GM12801 (cell line): Measurements from ENCODE around the gene ABLIM1.

Experiments used
- TF ChIP-seq, protein P1 (sequence below): IDR thresholded peaks from one replicate; pipeline ENCODE4 v1.5.1; 2011; ENCODE audit warnings: control low read depth; ENCODE audit not compliant: insufficient read length; ENCODE audit errors: extremely low read depth

ABLIM1 gene

DNA sequence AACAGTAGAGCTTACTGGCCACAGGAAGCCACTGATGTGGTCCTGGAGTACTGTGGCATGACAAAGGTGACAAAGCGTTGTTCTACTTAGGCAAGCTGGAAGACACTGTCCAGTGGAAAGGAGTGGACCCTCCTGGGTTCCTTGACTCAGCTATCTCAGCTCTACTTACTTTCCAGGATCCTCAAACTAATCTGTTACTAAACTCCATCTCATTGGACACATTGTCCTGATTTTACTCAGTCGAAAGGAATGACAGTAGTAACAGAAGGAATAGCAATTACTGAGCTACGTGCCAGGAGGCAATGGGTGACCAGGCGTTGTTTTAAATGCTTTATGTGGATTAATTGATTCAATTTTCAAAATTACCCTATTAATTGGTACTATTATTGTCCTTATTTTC lies 41.6 kb downstream of the ABLIM1 start:
- TF ChIP-seq, protein P1, sequence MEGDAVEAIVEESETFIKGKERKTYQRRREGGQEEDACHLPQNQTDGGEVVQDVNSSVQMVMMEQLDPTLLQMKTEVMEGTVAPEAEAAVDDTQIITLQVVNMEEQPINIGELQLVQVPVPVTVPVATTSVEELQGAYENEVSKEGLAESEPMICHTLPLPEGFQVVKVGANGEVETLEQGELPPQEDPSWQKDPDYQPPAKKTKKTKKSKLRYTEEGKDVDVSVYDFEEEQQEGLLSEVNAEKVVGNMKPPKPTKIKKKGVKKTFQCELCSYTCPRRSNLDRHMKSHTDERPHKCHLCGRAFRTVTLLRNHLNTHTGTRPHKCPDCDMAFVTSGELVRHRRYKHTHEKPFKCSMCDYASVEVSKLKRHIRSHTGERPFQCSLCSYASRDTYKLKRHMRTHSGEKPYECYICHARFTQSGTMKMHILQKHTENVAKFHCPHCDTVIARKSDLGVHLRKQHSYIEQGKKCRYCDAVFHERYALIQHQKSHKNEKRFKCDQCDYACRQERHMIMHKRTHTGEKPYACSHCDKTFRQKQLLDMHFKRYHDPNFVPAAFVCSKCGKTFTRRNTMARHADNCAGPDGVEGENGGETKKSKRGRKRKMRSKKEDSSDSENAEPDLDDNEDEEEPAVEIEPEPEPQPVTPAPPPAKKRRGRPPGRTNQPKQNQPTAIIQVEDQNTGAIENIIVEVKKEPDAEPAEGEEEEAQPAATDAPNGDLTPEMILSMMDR = no peak

DNA sequence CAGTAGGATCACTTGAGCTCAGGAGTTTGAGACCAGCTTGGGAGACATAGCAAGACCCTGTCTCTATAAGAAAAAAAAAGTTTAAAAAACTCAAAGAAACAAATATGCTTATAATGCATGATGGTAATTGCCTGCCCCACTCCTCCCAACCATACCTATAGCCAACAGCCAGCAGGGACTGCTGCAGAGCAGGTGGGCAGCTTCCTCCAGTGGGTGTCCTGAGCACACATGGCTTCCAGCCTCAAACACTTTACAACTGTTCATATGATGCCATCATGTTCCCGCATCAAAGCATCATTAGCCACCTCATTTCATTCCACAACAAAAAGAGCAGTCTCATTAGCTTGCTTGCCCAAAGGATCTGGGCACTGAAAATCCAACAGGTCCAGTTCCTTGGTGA lies 42.0 kb downstream of the ABLIM1 start:
- TF ChIP-seq, protein P1 = no peak

DNA sequence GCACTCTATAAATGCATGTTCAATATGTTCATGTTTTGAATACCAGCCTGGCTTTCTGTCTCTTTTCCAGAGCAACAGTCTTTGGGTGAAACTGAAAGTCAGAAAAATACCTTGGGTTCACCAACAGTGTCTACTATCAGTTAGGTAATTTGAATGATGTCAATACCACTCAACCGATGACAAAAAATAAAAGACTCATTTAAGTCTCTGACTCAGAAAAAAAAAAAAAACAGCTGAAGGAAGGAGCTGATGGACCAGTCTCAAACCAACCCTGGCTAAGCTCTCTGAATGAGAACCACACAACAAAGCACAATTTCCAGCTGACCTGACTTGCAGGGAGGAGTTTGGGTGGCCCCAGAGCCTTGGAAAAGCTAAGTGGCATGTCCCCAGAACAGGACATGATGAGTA lies 42.5 kb downstream of the ABLIM1 start:
- TF ChIP-seq, protein P1 = no peak

DNA sequence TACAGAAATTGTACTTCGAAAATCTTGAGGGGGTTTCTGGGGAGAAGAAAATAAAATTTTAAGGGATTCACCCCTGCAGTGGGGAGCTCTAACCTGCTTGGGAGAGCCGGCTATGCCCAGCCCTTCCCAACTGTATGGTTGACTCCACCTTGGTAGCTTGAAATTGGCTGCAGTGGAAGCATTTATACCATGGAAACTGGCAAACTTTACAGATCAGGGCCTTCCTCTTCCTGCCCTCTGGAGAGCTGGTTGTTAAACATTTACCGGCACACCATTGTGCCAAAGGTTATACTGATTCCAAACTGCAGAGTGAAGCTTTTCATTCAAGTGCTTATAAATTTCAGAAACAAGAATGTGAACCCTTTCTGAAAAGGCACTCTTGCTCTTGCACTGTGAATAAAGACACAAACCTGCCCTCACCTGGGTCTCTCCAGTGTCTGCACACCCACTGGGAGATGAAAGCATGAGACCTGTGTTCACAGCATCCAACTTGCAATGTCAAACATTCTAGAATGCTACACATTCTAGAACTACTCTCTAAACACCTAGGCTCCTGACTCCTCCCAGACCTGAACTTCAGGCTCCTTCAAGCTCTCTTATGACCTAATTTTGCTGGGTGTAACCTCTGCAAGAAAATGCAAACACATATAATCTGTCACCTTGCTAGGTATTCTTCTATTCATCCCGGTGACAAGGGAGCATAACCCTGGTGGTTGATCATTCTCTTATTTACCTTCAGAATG lies 44.7 kb downstream of the ABLIM1 start:
- TF ChIP-seq, protein P1 = no peak

DNA sequence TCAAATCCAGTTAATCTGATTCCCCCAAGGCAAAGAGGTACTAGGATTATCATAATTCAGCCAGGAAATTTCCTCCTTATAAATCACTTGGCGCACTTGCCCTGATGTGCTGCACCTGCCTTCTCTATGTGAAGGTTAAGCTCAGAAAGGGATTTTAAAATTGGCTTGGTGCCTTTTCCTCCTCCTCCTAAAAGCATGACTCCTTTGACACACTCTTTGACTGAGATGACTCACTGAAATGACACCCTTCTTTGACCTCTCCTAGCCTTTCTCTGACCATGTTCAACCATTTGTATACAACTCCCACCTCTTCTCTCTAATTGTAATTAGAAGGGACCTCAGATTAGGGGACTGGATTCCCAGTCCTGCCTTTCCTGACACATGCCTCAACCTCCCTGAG lies 46.5 kb downstream of the ABLIM1 start:
- TF ChIP-seq, protein P1 = no peak

DNA sequence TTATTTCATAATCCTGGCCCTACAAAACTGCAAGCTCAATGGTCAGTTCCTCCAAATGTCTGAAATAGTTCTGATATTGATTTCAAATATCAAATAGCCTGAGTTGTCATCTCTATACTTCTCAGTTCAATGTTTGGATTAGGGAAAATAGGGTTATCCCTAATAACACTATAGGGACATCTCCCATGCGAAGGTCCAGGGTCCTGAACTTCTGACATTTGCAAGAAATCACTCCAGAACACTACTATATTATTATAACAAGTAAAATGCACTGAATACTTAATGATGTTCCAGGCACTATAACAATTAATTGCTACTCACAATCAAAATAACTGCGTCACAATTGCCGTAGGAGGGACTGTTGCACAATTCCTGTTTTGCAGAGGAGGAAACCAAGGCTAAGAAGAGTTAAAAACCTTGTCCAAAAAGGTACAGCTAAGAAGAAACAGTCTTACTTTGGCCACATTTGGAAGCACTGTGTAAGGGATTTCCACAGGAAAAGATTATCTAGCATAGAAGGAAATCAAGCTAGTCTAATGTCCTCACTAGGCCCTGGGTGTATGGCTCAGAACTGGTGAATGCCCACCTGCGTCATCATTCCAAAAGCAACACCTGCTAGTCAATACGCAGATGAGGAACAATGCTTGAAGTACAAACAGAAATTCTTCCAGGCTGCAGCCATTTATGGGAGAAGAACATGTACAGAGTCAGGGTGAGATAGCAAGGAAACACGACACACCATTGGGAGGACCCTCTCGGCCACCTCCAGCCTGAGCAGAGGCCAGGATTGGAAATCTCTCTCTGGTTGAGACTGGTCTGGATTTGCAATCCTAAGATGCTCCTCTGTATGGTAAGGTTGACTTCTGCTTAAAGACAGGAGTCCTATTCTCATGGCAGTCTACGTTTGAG lies 48.3 kb downstream of the ABLIM1 start:
- TF ChIP-seq, protein P1 = no peak

DNA sequence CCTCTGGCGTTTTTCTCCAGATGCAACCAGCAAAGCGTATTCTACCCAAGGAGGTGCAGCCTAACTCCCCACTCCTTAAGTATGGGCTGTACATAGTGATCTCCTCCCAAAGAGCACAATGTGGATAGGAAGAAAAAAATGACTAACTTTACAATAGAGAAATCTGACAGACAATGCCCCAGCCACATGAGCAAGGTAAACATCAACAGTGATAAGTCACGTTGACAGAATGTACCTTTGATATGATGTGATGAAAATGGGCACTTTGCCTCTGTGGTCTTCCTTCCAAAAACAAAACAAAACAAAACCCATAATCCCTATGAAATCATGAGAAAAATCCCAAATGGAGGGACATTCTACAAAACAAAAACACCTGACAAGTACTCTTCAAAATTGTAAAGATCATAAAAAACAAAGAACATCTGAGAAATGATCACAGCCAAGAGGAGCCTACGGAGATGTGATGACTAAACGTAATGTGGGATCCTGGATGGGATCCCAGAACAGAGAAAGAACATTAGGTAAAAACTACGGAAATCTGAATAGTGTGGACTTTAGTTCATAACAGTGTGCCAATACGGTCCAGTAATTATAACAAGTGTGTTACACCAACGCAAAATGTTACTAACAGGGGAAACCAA lies 50.6 kb downstream of the ABLIM1 start:
- TF ChIP-seq, protein P1 = no peak
